B cell (primary cell): ENCODE results near the gene ACTL6B. TPM values are rescaled to one million over a fixed set of nuclear protein-coding genes. Genes with fewer than 3 reads are reported as not detected.

Experiments used
- ATAC-seq: fragments of 200-7000 bp; cut with Tn5 transposase; one replicate; pipeline ENCODE4 v1.10.0; 2021; ENCODE audit warnings: low read depth, mild to moderate bottlenecking, moderate number of reproducible peaks, moderate library complexity
- CTCF ChIA-PET: fragments of 350-600 bp; sonication (Branson Sonifier 250); formaldehyde crosslinking; loops from one replicate; lab custom pipeline; 2021; ENCODE audit warnings: antibody characterized with exemption, inconsistent platforms; lab: Charles Lee
- POLR2A ChIA-PET: fragments of 350-600 bp; sonication (Branson Sonifier 250); formaldehyde crosslinking; loops from one replicate; lab custom pipeline; 2021; ENCODE audit warnings: antibody characterized with exemption; lab: Charles Lee
- DNase-seq: peaks from one replicate; pipeline ENCODE4 v3.0.0; 2013
- H2AFZ ChIP-seq: 2 replicates; pipeline ENCODE4 v1.6.1; 2012; ENCODE audit warnings: mild to moderate bottlenecking, low read depth, low read length; ENCODE audit not compliant: insufficient read depth, poor library complexity, severe bottlenecking
- H3K27ac ChIP-seq, 2 donors: 1 replicate in 1 of 2; 2 replicates in 1 of 2; pipeline ENCODE4 v1.5.1; 2012 to 2013; ENCODE audit warnings: low read length in 2 of 2, mild to moderate bottlenecking in 2 of 2, moderate library complexity in 1 of 2
- H3K27me3 ChIP-seq, 4 experiments: fragments of 200-600 bp in 1 of 4; sonication (generic) in 1 of 4; replicated peaks in 1 of 4; 1 replicate in 2 of 4; 2 replicates in 2 of 4; pipeline versions ENCODE4 v1.6.1 to v1.7.0; 2013 to 2016; ENCODE audit warnings: low read length in 3 of 4, mild to moderate bottlenecking in 2 of 4, mixed read lengths in 1 of 4, moderate library complexity in 1 of 4; ENCODE audit not compliant: insufficient read depth in 4 of 4, control insufficient read depth in 3 of 4; ENCODE audit errors: control extremely low read depth in 1 of 4
- H3K36me3 ChIP-seq, 2 experiments: replicated peaks in 1 of 2; 1 replicate in 1 of 2; 2 replicates in 1 of 2; pipeline versions ENCODE4 v1.6.1 to v1.7.1; 2013; ENCODE audit warnings: low read length in 1 of 2; ENCODE audit not compliant: insufficient read depth in 2 of 2, control insufficient read depth in 1 of 2; ENCODE audit errors: control extremely low read depth in 1 of 2, extremely low read depth in 1 of 2
- H3K4me1 ChIP-seq, 2 donors: fragments of 200-600 bp in 1 of 2; sonication (generic) in 1 of 2; 1 replicate in 1 of 2; 2 replicates in 1 of 2; pipeline versions ENCODE4 v1.5.1 to v1.6.1; 2013 to 2017; ENCODE audit warnings: low read length in 2 of 2; ENCODE audit not compliant: control insufficient read depth in 2 of 2, insufficient read depth in 2 of 2
- H3K4me2 ChIP-seq: replicated peaks from 2 replicates; pipeline ENCODE3; 2012; ENCODE audit warnings: mild to moderate bottlenecking, low read depth, low read length; ENCODE audit not compliant: poor library complexity, severe bottlenecking
- H3K4me3 ChIP-seq, 5 experiments: fragments of 200-600 bp in 1 of 5; sonication (generic) in 1 of 5; 1 replicate in 3 of 5; 2 replicates in 2 of 5; pipeline versions ENCODE4 v1.5.1 to v1.7.0; 2011 to 2016; ENCODE audit warnings: low read length in 4 of 5, mild to moderate bottlenecking in 4 of 5, low read depth in 2 of 5, control low read depth in 1 of 5, moderate library complexity in 1 of 5; ENCODE audit not compliant: insufficient read depth in 1 of 5; ENCODE audit errors: control extremely low read depth in 1 of 5, extremely low read depth in 1 of 5
- H3K79me2 ChIP-seq: fragments of 200-600 bp; sonication (generic); one replicate; pipeline ENCODE4 v1.6.0; 2016; ENCODE audit warnings: low read length; ENCODE audit not compliant: control insufficient read depth, insufficient read depth
- H3K9ac ChIP-seq: fragments of 200-600 bp; sonication (generic); 2 replicates; pipeline ENCODE4 v1.6.1; 2017; ENCODE audit warnings: mild to moderate bottlenecking, low read length, moderate library complexity
- H3K9me3 ChIP-seq, 3 donors: one replicate each; pipeline versions ENCODE4 v1.6.1 to v1.7.1; 2013; ENCODE audit warnings: low read length in 2 of 3; ENCODE audit not compliant: control insufficient read depth in 2 of 3, insufficient read depth in 1 of 3; ENCODE audit errors: control extremely low read depth in 1 of 3
- H4K20me1 ChIP-seq: 2 replicates; pipeline ENCODE4 v1.6.0; 2012; ENCODE audit warnings: mild to moderate bottlenecking, low read length; ENCODE audit not compliant: insufficient read depth, control insufficient read depth, poor library complexity, severe bottlenecking
- H3K27ac Mint-ChIP-seq: one replicate; pipeline ENCODE4 v1.8.0; 2021; ENCODE audit warnings: mixed read lengths
- H3K27me3 Mint-ChIP-seq: one replicate; pipeline ENCODE4 v1.8.0; 2021; ENCODE audit warnings: mixed read lengths
- H3K4me1 Mint-ChIP-seq: one replicate; pipeline ENCODE4 v1.8.0; 2021; ENCODE audit warnings: mixed read lengths
- H3K4me3 Mint-ChIP-seq: one replicate; pipeline ENCODE4 v1.8.0; 2021; ENCODE audit warnings: mixed read lengths
- H3K9me3 Mint-ChIP-seq: one replicate; pipeline ENCODE4 v1.8.0; 2022; ENCODE audit warnings: mixed read lengths; ENCODE audit not compliant: insufficient read depth
- CTCF ChIP-seq: fragments of 200-600 bp; IDR thresholded peaks from one replicate; pipeline ENCODE4 v1.8.0; 2022; ENCODE audit warnings: antibody characterized with exemption, mild to moderate bottlenecking
- EZH2 ChIP-seq: IDR thresholded peaks from 2 replicates; pipeline ENCODE4 v1.6.1; 2012; ENCODE audit warnings: borderline replicate concordance, low read depth, mild to moderate bottlenecking, moderate library complexity, low read length; ENCODE audit not compliant: insufficient read depth, poor library complexity, severe bottlenecking
- WGBS: methylation state at CpG from one replicate; pipeline ENCODE4 v1.1.5; 2013; ENCODE audit warnings: missing lambda C conversion rate; ENCODE audit not compliant: insufficient coverage; 5-methylcytosine and 5-hydroxymethylcytosine counted together
- intact Hi-C: fragments of 100-400 bp; cut with micrococcal nuclease; formaldehyde crosslinking; loops from one replicate; pipeline ENCODE4 v1.10.0; 2022
- polyA plus RNA-seq: library from polyadenylated mRNA; depleted of rRNA; stranded (reverse); fragments of >200 nt; gene quantifications from 2 replicates; pipeline ENCODE4 v1.2.3, GENCODE V29; 2012
- total RNA-seq, 2 donors: library from RNA; stranded (reverse); fragments of 120-200 nt in 1 of 2; gene quantifications; 1 replicate in 1 of 2; 2 replicates in 1 of 2; pipeline versions ENCODE4 v1.2.3 to v1.2.4, GENCODE V29; 2013 to 2022

Gene ACTL6B
- total and polyA plus RNA-seq, 2 donors (not counting 1 experiment from before 2014, with no cell fraction given) = not detected

- Histone ChIP-seq H3K79me2 (no peaks in the 10 kb centered on the region), H3K27ac (no peak overlapping the region), H3K4me1 (peaks cover 13 to 19% of the 10 kb centered on the region in 2 donors), H3K27me3 (no peaks in the 10 kb centered on the region), H3K9ac (no peak overlapping the region), H3K4me3 (no peak overlapping the region), H3K36me3 (peaks cover 0 to 3% of the 10 kb centered on the region in 2 experiments), H4K20me1 (no peaks in the 10 kb centered on the region), H2AFZ (no peak overlapping the region), H3K4me2 (no peak overlapping the region), H3K9me3 (no peaks in the 10 kb centered on the region)
- Mint-ChIP-seq H3K27me3 (no peaks in the 10 kb centered on the region), H3K27ac (no peak overlapping the region), H3K9me3 (no peaks in the 10 kb centered on the region), H3K4me3 (no peak overlapping the region), H3K4me1 (peaks cover 18% of the 10 kb centered on the region)
- DNase-seq (no peak), ATAC-seq (no peak)
- WGBS = no CpG with 5 or more reads among the region's 6 CpGs
- POLR2A ChIA-PET = interaction anchor here (0.6 to 2.6 kb wide), 4 partner anchors 12 to 490 kb away, joined by 3 to 26 read pairs (median 4); partner anchors contain the start of genes FBXO24 and LRCH4
- CTCF ChIA-PET = interaction anchor here (0.6 to 3.2 kb wide), 5 partner anchors 20 to 415 kb away, joined by 3 to 26 read pairs (median 7); partner anchors contain the start of gene GIGYF1
- intact Hi-C loops = loop anchor here (10.0 kb wide), 1 partner anchor 530 kb away; the partner anchor contains the start of genes COPS6 and ZNF3
- TF ChIP-seq EZH2 = no peak
- TF ChIP-seq CTCF = no peak
Measured at GRCh38 chr7:100614308-100614861, 41.9 kb downstream of the ACTL6B start.
